ENCODE data around the gene CEACAM18. TPM values are rescaled to one million over a fixed set of nuclear protein-coding genes. Genes with fewer than 3 reads are reported as not detected.

CEACAM18 gene
- total and polyA plus RNA-seq, 2 donors (not counting 3 experiments of a cell fraction or from before 2014, with no cell fraction given): not detected

DNA sequence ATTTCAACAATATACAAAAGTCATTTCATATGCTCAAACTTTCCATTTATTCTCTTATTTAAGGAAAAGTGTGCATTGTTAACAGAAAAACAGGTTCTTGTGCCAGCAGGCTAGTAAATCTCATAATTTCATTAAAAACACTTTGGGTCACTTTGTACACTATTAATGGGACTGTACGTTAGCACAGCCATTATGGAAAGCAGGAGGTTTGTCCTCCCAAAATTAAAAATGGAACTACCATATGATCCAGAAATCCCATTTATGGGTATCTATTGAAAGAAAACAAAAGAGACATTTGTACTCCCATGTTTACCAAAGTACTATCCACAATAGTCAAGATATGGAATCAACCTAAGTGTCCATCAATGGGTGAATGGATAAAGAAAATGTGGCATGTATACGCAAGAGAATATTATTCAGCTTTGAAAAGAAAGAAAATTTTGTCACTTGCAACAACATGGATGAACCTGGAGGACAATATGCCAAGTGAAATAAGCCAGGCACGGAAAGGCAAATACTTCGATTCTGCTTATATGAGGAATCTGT is 61.6 kb downstream of the CEACAM18 start:
- H3K4me2 ChIP-seq (ENCODE audit: insufficient read depth, low read length): no peak overlapping the region
- no peak overlapping the region for H3K27ac ChIP-seq (ENCODE audit: insufficient read depth, low read depth, low read length)
- H3K79me2 ChIP-seq (ENCODE audit: control insufficient read depth, insufficient read depth, low read length): no peaks in the 10 kb centered on the region
- H3K9ac ChIP-seq (replicated peaks; ENCODE audit: extremely low read depth, insufficient read depth, low read length): no peak overlapping the region
- no peaks in the 10 kb centered on the region for H3K9me1 ChIP-seq (replicated peaks; ENCODE audit: control insufficient read depth, extremely low read depth, insufficient read depth, low read length)
- no peaks in the 10 kb centered on the region for H3K4me1 ChIP-seq (ENCODE audit: control insufficient read depth, extremely low read depth, insufficient read depth, low read length)
- peak; percentile 37 for FAIRE-seq
- no peaks in the 10 kb centered on the region for H3K36me3 ChIP-seq (ENCODE audit: control insufficient read depth in 2 of 2, extremely low read depth in 1 of 2, insufficient read depth in 2 of 2, low read length in 2 of 2)
- dilution Hi-C loops (cut with MboI; ENCODE audit: extremely low pct_ligation_motif_present, low sequenced_read_pairs) (no loop called here), intact Hi-C loops (cut with micrococcal nuclease) (no loop called here)
- peaks cover 3 to 4% of the 10 kb centered on the region in 2 experiments for H3K27me3 ChIP-seq (ENCODE audit: control insufficient read depth in 2 of 2, insufficient read depth in 2 of 2, low read length in 2 of 2)
- ChIA-PET POLR2A (no interaction called here), CTCF (interaction anchor here (1.0 to 1.7 kb wide), 2 partner anchors 11 to 117 kb away, joined by 4 read pairs; no protein-coding TSS in a partner anchor)
- H3K9me3 ChIP-seq (replicated peaks; ENCODE audit: control insufficient read depth, insufficient read depth, low read length): no peaks in the 10 kb centered on the region
- H2AFZ ChIP-seq (ENCODE audit: low read depth, low read length): no peak overlapping the region
- DNase-seq (ENCODE audit: low read depth, low spot score): no peak
- BruUV-seq (replicated peaks): no TSS peak
- no peaks in the 10 kb centered on the region for H4K20me1 ChIP-seq (replicated peaks; ENCODE audit: control insufficient read depth, extremely low read depth, insufficient read depth, low read length)
- TF ChIP-seq GATA2 (IDR thresholded peaks at IDR 0.05; ENCODE audit: insufficient read depth, insufficient read length, low read depth, low read length) (no peak), POLR2A (IDR thresholded peaks at IDR 0.05; ENCODE audit: low read depth, low read length) (no peak), EZH2 (IDR thresholded peaks at IDR 0.05; ENCODE audit: borderline replicate concordance, low read depth, low read length, severe bottlenecking) (no peak), POLR2AphosphoS5 (IDR thresholded peaks at IDR 0.05; ENCODE audit: insufficient read depth, low read depth, low read length) (no peak), MYC (IDR thresholded peaks at IDR 0.05; ENCODE audit: low read depth, low read length) (no peak), JUN (IDR thresholded peaks at IDR 0.05; ENCODE audit: borderline replicate concordance, insufficient read depth, insufficient read length, low read depth) (no peak), FOS (IDR thresholded peaks at IDR 0.05; ENCODE audit: borderline replicate concordance, insufficient read depth, low read length) (no peak)
- TF ChIP-seq, protein P1, sequence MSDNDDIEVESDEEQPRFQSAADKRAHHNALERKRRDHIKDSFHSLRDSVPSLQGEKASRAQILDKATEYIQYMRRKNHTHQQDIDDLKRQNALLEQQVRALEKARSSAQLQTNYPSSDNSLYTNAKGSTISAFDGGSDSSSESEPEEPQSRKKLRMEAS (IDR thresholded peaks at IDR 0.05; ENCODE audit: insufficient read depth, insufficient read length): no peak
- TF ChIP-seq, protein P2, sequence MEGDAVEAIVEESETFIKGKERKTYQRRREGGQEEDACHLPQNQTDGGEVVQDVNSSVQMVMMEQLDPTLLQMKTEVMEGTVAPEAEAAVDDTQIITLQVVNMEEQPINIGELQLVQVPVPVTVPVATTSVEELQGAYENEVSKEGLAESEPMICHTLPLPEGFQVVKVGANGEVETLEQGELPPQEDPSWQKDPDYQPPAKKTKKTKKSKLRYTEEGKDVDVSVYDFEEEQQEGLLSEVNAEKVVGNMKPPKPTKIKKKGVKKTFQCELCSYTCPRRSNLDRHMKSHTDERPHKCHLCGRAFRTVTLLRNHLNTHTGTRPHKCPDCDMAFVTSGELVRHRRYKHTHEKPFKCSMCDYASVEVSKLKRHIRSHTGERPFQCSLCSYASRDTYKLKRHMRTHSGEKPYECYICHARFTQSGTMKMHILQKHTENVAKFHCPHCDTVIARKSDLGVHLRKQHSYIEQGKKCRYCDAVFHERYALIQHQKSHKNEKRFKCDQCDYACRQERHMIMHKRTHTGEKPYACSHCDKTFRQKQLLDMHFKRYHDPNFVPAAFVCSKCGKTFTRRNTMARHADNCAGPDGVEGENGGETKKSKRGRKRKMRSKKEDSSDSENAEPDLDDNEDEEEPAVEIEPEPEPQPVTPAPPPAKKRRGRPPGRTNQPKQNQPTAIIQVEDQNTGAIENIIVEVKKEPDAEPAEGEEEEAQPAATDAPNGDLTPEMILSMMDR (IDR thresholded peaks at IDR 0.05; ENCODE audit: extremely low read depth in 1 of 2, insufficient read depth in 1 of 2, low read depth in 1 of 2, low read length in 2 of 2): no peak
- H3K4me3 ChIP-seq (replicated peaks in 1 of 3; ENCODE audit: insufficient read depth in 1 of 3, low read depth in 1 of 3, low read length in 3 of 3): no peak overlapping the region

Small RNAs within 50 kb of the gene (small RNA-seq; reads per million reads assigned to genes)
- gene AC020914.3 (ENCODE audit: insufficient read depth, insufficient read length, low read depth, low replicate concordance) (not detected), gene AC020914.5 (ENCODE audit: insufficient read depth, insufficient read length, low read depth, low replicate concordance) (not detected)

Other genes with a start within 250 kb of the CEACAM18 start
- not detected in 2 replicates for gene SIGLECL1, start 227.5 kb upstream of the CEACAM18 start, total RNA-seq
- gene SIGLECL1, start 227.5 kb upstream of the CEACAM18 start, polyA plus RNA-seq: not detected in 2 replicates
- gene IGLON5, start 166.9 kb upstream of the CEACAM18 start, total RNA-seq: not detected in 2 replicates
- not detected in 2 replicates for gene IGLON5, start 166.9 kb upstream of the CEACAM18 start, polyA plus RNA-seq
- 0.39 and 0.62 TPM in 2 replicates for gene VSIG10L, start 136.4 kb upstream of the CEACAM18 start, total RNA-seq
- 0.77 and 0.94 TPM in 2 replicates for gene VSIG10L, start 136.4 kb upstream of the CEACAM18 start, polyA plus RNA-seq
- 48.6 and 54.1 TPM in 2 replicates for gene ETFB, start 112.2 kb upstream of the CEACAM18 start, total RNA-seq
- gene ETFB, start 112.2 kb upstream of the CEACAM18 start, polyA plus RNA-seq: 89.9 and 99.2 TPM in 2 replicates
- gene CLDND2, start 109.5 kb upstream of the CEACAM18 start, total RNA-seq: 0.97 TPM in 1 of 2 replicates, not detected in the other
- not detected in 2 replicates for gene CLDND2, start 109.5 kb upstream of the CEACAM18 start, polyA plus RNA-seq
- not detected in 2 replicates for gene NKG7, start 105.9 kb upstream of the CEACAM18 start, total RNA-seq
- not detected in 2 replicates for gene NKG7, start 105.9 kb upstream of the CEACAM18 start, polyA plus RNA-seq
- not detected in 2 replicates for gene LIM2, start 90.6 kb upstream of the CEACAM18 start, total RNA-seq
- not detected in 2 replicates for gene LIM2, start 90.6 kb upstream of the CEACAM18 start, polyA plus RNA-seq
- gene C19orf84, start 87.9 kb upstream of the CEACAM18 start, total RNA-seq: not detected in 2 replicates
- gene C19orf84, start 87.9 kb upstream of the CEACAM18 start, polyA plus RNA-seq: not detected in 2 replicates
- not detected in 2 replicates for gene SIGLEC10, start 60.9 kb upstream of the CEACAM18 start, total RNA-seq
- not detected in 2 replicates for gene SIGLEC10, start 60.9 kb upstream of the CEACAM18 start, polyA plus RNA-seq
- not detected in 2 replicates for gene SIGLEC8, start 20.1 kb upstream of the CEACAM18 start, total RNA-seq
- not detected in 2 replicates for gene SIGLEC8, start 20.1 kb upstream of the CEACAM18 start, polyA plus RNA-seq
- gene SIGLEC12, start 23.3 kb downstream of the CEACAM18 start, total RNA-seq: not detected in 2 replicates
- not detected in 2 replicates for gene SIGLEC12, start 23.3 kb downstream of the CEACAM18 start, polyA plus RNA-seq
- not detected in 2 replicates for gene SIGLEC6, start 53.1 kb downstream of the CEACAM18 start, total RNA-seq
- not detected in 2 replicates for gene SIGLEC6, start 53.1 kb downstream of the CEACAM18 start, polyA plus RNA-seq
- gene ZNF175, start 92.7 kb downstream of the CEACAM18 start, total RNA-seq: 16.5 and 21.4 TPM in 2 replicates
- gene ZNF175, start 92.7 kb downstream of the CEACAM18 start, polyA plus RNA-seq: 3.8 and 4.9 TPM in 2 replicates
- gene SIGLEC5, start 151.9 kb downstream of the CEACAM18 start, total RNA-seq: not detected in 2 replicates
- not detected in 2 replicates for gene SIGLEC5, start 151.9 kb downstream of the CEACAM18 start, polyA plus RNA-seq
- gene SIGLEC14, start 168.3 kb downstream of the CEACAM18 start, total RNA-seq: 0.58 TPM in 1 of 2 replicates, not detected in the other
- gene SIGLEC14, start 168.3 kb downstream of the CEACAM18 start, polyA plus RNA-seq: 0.10 and 0.14 TPM in 2 replicates
- gene SPACA6, start 214.8 kb downstream of the CEACAM18 start, total RNA-seq: 34.4 and 41.1 TPM in 2 replicates
- 11.9 and 14.5 TPM in 2 replicates for gene SPACA6, start 214.8 kb downstream of the CEACAM18 start, polyA plus RNA-seq
- not detected in 2 replicates for gene HAS1, start 245.5 kb downstream of the CEACAM18 start, total RNA-seq
- gene HAS1, start 245.5 kb downstream of the CEACAM18 start, polyA plus RNA-seq: not detected in 2 replicates